ENCODE results near the gene SAMD10. TPM values are rescaled to one million over a fixed set of nuclear protein-coding genes. Genes with fewer than 3 reads are reported as not detected.
"Not testable (repeated sequence)": the region's sequence is repeated elsewhere in the genome, so short reads cannot be mapped to it uniquely, and the experiment has no call there.

The SAMD10 gene
- total RNA-seq, 1 donor from 2014 or later = 2.4 TPM

- DNase-seq (ENCODE audit: low read depth in 2 of 2) = no peak
These were observed 10.3 kb downstream of the SAMD10 start for GRCh38 chr20:63968928-63969760.

GRCh38 chr20:63968136-63968927 is 11.1 kb downstream of the SAMD10 start:
- DNase-seq (ENCODE audit: low read depth in 2 of 2) = no peak

DNA sequence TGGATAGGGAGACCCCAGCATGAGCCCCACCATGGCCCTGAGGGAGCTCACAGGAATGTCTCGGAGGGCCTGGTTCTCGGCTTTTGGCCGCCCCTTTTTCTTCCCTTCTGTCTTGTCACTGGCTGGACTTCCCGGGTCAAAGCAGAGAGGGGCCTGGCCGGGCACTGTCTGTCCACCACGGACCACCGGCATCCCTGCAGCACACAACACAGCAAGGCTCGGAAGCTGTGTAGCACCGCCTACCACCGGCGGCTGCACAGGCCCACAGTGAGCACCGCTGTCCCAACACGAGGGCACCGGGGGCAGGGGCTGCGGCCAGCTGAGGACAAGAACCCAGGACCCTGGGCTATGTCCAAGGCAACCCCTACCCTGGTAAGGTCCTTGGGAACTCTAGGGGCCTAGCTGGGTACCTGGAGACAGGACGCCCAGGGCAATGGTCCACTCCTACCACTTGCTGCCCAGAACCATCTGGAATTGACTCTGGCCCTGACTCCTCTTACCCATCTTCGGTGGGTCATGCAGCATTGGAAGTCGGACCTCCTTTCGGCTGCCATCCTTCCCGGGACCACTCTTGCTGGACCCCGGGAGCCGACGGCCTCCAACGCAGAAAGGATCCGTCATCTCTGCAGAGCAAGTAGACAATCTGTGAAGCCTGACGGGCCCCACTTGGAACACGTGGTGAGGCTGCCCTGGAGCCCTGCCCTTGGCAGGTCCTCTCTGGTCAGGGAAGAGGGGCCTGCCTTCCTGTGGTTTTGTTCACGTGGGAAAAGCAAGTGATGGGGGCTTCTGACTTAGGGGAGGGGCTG is 11.9 kb downstream of the SAMD10 start:
- DNase-seq (ENCODE audit: low read depth in 2 of 2) = no peak

DNA sequence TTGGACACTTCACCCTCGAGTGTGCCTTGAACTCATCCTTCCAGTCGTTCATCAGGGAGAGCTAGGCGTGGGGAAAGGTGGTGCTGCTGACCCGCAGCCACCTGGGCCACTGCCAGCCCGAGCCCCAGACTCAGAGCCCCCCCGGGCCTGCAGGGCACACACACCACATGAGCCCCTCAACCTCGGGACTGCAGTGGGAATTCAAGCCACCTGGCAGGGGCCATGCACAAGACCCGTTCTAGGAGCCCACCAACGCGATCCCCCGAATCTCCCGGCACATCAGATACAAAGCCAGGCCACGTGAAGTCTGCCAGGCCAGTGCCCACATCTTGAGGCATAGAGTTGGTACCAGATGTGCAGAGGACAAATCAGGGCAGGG is 12.5 kb downstream of the SAMD10 start:
- DNase-seq (ENCODE audit: low read depth in 2 of 2) = no peak

- DNase-seq (ENCODE audit: low read depth in 2 of 2) = no peak
These were observed 13.1 kb downstream of the SAMD10 start for GRCh38 chr20:63966172-63966943.

GRCh38 chr20:63964412-63964811 is 15.0 kb downstream of the SAMD10 start:
- no peak for DNase-seq (ENCODE audit: low read depth in 2 of 2)

- DNase-seq (ENCODE audit: low read depth in 2 of 2) = no peak
These were observed 15.6 kb downstream of the SAMD10 start for GRCh38 chr20:63963784-63964301.

DNA sequence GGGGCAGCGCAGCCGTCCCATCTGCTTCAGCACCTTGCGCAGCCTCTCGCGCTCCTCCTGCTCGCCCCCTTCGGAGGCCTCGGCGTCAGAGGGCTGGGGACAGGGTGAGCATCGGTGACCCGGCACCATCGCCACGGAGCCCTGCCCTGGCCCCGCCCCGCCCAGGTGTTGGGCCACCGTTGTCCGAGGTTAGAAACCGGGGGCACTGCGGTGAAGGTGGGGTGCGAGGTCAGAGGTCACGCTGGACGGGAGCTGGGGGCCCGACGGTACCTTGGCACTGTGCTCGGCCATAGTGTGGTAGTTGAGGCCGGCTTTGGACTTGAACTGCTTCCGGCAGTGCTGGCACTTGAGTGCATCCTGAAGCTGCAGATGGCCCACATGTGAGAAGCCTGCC is 16.1 kb downstream of the SAMD10 start:
- no peak for DNase-seq (ENCODE audit: low read depth in 2 of 2)

- no peak for DNase-seq (ENCODE audit: low read depth in 2 of 2)
These were observed 16.8 kb downstream of the SAMD10 start for GRCh38 chr20:63962426-63963347.

DNA sequence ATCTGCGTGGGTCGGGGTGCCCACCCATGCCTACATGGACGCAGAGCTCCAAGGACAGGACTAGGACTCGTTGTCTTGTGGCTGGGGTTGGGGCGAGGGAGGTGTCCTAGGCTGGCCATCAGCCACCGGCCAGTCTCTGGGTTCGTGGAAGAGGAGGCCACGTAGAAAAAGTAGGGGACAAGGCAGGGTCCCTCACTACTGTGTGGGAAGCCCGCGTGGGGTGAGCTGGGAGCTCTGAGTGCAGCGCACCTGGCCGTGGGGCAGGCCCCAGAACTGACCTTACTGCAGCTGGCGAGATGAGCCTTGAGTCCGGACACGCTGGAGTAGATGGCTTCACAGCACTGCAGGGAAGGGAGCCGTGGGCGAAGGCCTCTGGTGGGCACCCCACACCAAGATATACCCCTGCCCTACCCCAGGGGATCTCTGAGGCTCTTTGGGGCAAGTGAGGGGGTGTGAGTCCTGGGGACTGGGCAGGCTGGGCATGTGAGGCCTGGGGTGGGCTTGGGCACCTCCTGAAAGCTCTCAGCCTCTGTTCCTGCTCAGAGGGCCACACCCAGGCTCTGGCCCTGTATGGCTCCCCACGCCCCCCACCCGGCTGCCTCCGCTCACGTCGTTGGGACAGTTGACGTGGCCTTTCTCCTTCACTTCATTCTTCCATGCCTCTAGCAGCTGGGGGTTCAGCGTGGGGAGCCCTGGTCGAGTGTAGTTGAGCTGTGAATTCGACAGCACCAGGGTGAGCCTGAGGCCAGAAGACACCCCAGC is 17.6 kb downstream of the SAMD10 start:
- no peak for DNase-seq (ENCODE audit: low read depth in 2 of 2)

GRCh38 chr20:63960654-63961621 is 18.5 kb downstream of the SAMD10 start:
- DNase-seq (ENCODE audit: low read depth in 2 of 2) = not testable (repeated sequence)

DNA sequence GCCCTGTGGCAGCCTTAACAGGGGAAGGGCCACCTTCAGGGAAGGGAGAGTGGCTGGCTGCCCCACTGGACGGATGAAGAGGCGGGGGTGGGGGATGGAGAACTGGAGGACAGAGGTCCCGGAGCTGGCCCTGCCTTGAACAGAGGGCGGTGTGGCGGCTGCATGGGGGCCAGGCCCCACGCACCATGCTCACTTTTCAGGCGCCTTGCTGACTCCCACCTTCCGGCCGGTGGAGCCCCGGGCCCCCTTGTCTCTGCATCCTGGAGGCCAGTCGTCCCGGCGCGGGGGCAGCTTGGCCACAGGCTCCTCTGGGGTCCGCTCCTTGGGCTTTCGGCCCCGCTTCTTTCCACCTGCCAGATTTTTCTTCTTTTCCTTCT is 19.8 kb downstream of the SAMD10 start:
- no peak for DNase-seq (ENCODE audit: low read depth in 2 of 2)

- no peak for DNase-seq (ENCODE audit: low read depth in 2 of 2)
These were observed 20.3 kb downstream of the SAMD10 start for GRCh38 chr20:63958964-63959698.

DNA sequence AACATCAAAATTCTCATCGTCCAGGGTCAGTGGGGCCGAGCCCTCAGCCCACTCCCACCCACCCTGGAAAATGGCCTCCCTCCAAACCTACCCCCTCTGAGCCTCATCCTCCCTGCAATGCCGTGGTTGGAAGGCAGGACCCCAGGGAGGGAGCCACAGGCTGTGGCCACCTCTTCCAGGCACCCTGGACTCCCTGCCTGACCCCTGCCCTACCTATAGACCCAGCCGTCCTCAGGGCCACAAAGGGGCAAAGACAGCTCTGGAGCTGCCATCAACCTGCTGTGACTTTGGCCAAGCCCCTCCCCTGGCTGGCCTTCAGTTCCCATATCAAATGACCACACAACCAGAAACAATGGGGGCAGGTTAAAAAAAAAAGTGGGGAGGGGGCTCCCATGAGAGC is 21.0 kb downstream of the SAMD10 start:
- no peak for DNase-seq (ENCODE audit: low read depth in 2 of 2)

GRCh38 chr20:63957690-63958441 is 21.6 kb downstream of the SAMD10 start:
- no peak for DNase-seq (ENCODE audit: low read depth in 2 of 2)

GRCh38 chr20:63957004-63957689 is 22.3 kb downstream of the SAMD10 start:
- DNase-seq (ENCODE audit: low read depth in 2 of 2) = peak; percentile 38 to 78

Data from dermis microvascular lymphatic vessel endothelial cell (primary cell).